CD4-positive, alpha-beta T cell treated with Interleukin-6 for 4 hours (primary cell): Measurements from ENCODE around the gene EVX2.

Experiments
- DNase-seq: peaks from one replicate; pipeline ENCODE4 v3.0.0-alpha.2; 2020; ENCODE audit warnings: mixed read lengths

Gene EVX2

DNA sequence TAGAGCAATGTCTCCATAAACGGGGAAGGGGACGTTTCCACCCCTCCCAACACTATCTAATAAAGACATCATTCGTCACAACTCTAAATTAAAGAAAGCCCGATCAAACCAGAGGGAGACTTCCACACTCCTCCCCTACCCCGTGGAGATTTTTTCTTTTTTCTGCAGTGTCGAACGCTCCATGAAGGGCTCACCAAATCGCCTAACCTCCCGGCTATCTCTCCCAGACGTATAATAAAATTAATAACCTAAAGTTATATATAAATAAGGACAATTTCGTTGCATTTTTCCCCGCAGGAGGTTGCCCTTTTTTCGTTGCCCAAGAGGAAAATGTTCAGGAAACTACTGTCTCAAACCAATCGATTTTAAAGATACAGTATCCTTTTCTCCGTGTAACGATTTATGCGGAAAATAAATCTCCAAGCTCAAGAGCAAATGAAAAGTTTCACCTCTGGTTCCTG, 2.4 kb downstream of the EVX2 start:
- no peak for DNase-seq

DNA sequence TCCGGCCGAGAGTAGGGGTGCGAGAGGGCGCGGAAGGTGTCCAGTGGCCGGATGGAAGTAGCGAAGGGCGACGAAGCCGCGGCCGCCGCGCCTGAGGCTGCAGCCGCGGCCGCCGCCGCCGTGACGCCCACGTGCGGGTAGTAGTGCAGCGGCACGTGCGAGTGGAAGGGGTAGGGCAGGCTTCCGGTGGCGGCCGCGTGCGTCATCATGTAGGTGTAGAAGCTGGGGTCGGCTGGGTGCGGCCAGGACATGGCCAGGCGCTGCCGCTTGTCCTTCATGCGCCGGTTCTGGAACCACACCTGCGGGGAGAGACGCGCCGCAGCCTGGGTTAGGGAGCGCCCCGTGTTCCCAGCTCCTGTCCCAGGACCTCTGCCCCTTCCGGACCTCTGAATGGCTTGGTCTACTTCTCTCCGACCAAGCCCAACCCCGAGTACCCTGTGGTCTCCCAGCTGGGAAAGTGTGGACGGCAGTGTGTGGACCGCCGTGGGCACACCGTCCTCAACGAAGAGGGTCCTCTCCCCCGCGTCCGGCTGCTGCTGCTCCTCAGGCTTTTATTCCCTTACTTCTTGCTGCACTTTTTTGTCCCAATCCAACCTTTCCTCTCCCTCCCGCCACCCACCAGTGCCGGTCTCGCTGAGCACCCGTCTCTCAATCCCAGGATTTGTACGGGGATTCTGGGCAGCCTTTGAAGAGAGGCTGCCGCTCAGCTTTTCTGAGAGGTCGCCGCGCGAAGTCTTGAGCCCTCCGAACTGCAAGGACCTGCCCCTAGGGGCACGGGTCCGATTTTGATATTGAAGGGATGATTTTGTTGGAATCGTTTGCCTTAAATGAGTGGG, 3.0 kb downstream of the EVX2 start:
- no peak for DNase-seq

DNA sequence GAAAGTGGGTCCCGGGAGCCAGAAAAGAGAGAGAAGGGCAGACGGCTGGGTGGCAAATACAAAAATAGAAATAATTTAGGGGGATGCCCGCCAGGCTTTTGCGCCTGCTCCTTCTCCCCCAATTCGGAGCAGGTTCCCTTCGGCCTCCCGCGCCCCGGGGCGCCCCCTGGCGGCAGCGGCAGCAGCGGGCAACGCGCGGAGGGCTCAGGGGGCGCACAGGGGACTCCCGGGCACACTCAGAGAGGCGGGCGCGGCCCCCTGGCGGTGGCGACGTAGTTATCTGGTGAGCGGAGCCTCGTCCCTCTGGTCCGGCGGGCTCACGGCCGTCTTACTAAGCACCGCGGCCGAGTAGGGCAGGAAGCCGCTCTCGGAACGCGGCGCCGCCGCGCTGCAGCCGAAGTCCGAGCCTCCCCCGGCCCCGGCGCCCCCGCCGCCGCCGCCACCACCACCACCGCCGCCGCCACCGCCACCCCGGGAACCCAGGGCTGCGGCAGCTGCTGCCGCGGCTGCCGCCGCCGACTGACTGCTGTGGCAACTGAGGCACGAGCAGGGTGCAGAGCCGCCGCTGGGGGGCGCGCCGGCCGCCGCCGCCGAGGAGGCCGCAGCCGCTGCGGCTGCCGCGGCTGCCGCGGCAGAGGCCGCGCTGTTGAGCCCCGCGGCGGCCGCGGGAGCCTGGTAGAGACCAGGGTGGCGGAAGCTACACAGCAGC, 3.8 kb downstream of the EVX2 start:
- DNase-seq: no peak

DNA sequence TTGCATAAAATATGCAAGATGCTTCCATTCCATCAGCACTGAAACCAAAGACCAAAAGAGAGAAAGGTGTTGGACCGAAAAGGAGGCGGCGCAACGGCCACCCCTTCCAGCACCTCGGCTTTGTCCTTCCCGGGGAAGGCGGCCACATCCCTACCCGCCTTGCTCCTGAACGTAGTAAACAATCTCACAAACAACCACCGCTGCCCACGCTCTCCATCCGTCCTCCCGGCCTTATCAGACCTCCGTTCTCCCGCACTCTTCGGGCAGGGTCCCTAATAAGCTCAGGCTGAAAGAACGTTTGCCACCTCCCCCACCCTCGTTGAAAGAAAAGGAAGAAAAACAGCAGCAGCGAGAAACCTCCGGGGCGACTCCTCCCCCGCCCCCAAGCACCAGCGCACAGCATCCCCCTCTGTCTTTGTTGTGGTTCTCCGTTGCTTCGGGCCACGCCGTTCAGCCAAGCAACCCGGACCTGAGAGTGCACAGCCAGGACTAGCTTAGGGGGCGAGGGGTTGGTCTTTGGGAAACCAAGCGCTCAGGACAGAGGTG, 4.4 kb downstream of the EVX2 start:
- no peak for DNase-seq

DNA sequence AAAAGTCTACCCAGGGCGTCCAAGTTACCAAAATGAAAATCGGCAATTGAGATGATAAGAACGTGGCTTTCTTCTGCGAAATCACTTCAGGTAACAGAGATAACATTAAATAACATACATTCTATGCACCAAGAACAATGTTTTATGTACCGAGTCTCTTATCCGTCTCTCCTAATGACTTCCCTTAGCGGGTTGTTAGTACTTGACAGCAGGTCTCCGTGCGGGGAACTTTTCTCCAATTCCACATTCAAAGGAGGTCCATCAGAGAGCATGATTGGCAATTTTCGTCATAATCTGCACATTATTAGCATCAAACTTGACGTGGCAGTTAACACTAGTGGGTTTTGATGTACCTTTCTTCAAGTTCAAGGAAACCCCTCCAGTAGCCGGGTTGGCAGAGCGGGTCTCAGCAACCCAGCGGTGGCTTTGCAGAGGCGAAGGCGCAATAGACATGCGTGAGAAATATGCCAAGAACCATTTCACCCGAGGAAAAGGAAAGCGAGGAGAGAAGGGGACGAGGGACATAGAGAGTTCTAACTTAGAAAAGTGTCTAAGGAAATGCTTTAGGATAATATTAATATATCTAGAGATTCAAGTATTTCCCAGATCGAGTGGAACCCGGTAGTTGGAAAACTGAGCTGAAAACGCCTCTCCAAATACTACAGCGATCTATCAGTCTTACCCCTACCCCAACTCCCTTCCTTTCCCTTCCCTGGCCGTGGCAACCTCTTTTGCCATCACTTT, 5.0 kb downstream of the EVX2 start:
- no peak for DNase-seq

DNA sequence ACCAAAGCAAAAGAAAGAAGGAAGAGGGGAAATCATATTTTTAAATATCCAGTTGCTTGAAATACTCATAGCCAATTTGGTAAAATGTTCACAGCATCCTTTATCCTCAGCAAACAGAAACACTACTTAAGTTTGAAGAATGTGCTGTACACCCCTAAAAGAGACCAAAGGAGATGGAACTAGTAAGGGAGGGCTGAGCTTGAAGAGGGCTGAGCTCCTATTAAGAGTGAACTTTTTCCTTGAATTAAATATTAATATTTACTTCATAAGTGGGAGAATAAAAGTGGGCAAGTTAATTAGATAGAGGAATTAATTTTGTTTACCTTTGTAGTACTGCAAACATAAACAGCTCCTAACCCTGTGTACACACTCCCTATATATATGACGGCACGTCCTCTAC, 7.0 kb downstream of the EVX2 start:
- no peak for DNase-seq

DNA sequence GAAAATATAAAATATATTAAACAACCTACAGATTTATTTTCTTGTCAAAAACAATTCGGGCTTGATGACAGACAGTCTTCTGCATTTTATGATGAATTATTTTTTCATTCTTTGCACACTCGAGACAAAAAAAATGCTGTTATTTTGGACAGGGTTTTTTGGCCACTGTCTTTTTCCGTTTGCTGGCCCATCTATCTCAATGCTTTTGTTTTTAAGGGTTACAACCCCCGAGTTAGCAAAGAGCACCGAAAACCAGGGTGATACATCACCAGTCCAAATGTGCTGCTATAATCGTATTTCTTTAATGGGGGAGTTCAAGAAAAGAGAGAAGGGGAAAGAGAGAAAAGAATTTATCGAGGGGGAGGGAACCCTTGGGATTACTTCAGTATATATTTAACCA, 7.7 kb downstream of the EVX2 start:
- no peak for DNase-seq

DNA sequence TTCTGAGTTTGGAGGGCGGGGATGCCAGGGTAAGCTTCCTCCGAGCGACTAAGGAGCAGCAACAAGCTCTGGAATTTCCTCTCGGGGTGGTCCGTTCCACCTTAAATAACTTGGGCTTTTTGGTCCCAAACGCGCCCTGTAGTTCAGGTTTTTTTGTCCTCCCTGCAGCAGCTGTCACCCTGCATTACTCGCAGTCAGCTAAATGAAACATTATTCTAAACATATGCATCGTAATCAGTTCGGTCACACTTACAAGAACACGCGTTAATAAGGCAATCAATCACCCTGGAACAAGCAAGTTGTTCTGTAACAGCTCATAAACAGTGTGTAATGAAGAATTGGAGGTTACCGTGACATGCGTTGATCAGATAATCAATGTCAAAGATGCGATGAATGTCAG, 8.3 kb downstream of the EVX2 start:
- no peak for DNase-seq

DNA sequence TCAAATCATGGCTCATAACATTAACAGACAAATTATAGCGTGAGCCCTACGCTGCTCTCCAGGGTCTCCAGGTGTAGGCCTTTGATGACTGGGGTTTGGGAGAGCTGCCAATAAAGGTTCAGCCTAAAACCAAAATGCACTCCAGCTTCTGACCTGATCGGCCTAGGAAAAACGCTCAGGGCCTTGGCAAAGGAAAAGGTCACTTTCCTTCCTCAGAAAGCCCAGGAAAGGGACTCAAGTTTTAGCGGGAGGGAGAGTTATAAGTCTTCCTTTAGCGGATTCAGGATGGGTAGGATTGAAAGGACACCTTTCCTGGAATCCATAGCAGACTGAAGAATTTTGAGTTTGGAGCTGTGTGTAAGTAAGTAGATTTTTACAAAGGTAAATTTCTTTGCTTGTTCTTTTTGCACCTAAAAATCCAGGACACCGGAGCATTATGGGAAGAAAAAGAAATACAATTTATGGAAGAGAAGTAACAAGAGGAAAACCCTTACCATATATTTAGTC, 8.8 kb downstream of the EVX2 start:
- DNase-seq: no peak

DNA sequence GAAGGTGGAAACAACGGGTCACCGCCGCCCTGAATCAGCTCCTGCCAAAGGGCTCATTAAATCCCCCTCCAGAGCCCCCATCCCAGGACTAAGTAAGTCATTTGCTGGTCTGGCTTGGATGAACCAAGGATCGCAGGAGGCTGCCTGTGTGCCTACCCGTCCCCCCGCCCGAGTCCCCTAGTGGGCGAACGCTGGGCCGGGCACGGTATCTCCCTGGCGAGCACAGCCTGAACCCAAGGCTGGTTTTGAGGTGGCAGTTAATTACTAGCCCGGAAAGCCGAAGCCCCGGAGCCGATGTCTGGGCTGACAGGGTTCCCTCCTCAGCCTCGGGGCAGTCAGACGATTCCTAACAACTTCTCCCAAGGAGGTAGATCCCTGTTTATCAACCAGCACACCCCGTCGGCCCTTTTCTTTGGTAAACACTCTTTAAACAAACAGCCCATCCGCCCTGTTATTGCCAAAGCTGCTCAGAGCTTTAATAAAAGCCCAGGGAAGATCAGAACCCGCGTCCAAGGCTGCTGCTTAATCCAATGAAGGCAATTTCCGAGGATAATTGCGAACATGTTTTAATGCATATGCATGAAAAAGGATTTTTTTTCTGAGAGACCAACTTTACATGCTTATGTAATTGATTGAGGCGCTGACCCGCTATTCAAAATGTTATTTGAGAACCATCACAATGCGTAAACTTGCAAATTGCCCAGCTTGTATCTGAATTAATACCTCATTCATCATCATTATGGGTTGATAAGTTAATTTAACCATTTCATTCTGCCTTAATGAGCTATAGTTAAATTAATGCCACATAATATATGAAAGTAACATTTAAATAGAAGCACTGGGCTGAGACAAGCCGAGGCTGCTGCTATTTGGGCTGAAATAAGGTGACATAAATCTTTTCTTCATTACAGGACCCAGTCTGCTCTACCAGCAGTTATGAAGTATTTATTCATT, 10.5 kb downstream of the EVX2 start:
- no peak for DNase-seq

DNA sequence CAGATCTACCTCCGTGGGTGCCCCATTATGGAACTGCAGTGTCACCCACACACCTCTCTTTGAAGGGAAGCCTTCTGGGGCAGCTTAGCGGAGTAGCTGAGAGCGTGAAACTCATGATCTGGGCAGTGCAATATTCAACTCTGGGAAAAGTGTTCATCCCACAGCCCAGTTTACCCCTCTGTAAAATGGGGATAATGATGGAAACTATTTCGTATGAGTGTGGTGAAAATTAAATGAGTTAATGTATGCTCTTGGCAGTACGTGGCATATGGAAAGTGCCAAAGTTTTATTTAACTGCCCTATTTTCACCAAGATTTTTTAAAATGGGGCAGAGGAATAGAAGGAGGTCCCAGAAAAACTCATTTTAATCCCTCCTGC, 11.5 kb downstream of the EVX2 start:
- DNase-seq: no peak

DNA sequence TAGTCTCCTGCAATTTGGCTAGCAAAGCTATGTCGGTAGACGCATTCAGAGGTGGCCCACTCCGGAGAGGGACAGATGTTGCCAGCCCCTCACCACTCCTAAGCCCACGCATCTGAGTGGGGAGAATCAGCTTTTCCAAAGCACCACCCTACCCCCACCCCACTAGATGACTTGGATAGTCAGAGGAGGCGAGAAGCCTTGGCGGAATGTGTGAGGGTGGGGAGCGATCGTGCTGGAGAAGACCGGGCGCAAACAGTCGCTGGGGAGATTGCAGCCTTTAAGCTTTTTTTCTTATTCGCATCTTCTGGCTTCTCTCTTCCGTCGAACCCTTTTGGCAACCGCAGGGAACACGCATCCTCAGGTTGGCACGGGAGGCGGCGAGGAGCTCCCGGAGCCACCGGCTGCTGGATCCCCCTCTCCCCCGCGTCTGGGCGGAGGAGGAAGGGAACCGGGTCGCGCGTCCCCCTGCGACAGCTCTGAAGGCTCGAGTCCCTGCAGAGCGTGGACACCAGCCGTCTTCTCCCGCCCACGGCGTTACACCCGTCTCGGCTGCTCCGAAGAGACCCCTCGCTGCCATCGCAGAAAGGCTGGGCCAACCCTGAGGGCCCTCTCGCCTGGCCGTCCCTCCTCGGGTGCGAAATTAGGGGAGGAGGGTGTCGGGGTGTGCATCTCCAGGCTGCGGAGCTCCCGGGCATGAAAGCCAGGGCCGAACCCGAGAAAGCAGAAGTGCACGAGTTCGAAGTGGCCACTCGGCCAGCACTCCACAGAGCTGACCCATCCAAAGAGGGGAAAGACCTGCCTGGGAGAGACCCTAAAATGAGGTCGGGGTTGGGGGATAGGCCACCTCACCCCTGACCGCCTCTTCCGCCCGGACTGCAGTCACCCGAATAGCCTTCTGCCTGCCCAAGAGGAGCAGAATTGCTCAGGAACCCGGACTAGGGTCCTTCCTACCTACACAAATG, 12.2 kb downstream of the EVX2 start:
- DNase-seq: no peak

DNA sequence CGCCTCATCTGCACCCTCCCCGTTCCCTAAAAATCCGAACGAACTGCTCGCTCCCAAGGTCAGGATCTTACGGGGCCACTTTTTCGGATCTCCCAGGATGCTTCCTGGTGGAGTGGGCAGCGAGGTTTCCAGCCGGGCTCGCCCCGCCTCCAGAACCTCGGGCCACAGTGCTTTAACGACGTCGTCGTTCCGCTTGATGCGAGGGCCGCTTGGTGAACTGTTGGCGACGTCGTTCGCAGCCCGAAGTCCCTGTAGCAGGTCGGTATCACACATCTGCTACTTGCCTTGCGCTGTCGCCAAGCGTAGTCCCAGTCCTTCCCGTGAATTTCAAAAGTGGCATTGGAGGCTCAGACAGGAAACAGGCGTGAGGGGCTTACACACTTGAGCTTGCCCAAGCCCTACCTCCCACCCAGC, 15.3 kb downstream of the EVX2 start:
- no peak for DNase-seq

DNA sequence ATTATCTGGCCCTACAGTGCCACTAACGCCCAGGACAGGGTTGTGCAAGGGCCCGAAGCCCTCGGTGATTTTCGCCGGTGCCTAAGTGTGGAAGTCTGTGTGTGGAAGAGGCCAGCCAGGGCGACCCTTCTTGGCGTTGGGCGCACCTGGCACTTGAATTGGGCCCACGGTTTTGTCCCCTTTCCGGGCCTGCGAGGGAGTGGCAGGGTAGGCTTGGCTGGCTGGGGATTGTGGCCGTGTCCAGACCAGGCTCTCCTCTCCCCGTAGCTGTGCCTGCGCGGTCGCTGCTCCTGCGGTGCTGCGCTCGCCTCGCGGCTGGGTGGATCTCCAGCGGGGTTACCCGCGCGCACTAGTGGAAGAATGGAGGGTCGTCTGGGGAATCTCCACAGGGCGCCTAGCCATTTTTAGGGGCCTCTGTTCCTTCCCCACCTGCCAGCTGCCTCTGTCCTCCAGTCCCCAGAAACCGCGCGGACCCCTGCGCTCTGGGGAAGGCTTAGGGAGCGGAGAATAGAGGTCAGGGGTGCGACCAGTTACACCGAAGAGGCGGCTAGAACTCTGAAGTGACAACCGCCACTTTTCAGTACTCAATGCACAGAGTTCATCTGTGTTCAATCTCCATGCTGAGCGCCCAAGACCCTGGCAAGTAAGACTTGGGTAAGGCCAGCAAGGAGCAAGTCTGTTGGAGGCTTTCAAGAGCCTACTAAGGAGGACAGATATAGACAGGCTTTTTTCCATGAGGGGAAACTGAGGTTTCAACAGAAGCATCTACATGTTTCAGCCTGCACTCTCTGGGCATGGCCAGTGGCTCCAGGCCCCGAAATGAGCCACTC, 16.0 kb downstream of the EVX2 start:
- no peak for DNase-seq

DNA sequence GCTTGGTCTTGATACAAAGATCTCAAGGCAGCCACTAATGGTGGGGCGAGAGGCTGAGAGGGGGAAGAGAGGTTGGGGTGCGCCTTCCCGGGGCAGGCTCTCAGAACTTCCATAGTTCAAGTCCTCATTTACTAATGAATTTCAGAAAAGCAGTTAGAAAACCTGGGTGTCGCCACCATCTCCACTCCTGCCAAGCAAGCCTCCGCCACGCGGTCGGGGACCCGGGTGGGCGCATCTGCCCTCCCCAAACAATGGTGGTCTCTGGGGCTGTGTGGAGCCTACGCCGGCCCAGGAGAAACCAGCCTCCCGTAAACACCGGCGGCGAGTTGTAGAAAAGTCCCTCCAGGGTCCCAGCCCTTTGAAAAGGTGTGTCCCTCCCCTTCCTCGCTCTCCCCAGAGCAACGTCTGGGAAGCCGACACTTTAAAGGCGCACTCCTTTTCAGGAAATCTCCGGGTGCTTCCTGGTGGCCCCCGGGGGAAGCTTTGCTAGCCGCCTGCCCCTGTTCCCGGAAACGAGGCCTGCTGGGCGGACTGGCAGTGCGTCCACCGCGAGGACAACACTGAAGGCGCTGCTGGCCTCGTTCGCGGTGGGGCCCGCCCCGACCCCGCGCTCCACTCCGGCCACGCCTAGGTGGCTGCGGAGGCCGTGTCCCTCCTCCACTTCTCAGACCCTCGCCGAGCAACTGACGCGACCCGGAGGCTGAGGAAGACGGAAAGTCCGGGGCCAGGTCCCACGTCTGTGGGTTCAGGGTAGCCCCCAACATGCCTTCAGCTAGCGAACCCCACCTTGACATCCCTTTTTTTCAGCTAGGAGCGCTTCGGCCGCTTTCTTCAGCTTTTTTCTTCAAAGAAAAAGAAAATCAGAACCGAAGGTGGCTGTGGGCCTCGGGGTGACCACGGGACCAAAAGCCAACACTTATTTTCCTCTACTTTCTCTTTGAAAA, 16.8 kb downstream of the EVX2 start:
- no peak for DNase-seq

DNA sequence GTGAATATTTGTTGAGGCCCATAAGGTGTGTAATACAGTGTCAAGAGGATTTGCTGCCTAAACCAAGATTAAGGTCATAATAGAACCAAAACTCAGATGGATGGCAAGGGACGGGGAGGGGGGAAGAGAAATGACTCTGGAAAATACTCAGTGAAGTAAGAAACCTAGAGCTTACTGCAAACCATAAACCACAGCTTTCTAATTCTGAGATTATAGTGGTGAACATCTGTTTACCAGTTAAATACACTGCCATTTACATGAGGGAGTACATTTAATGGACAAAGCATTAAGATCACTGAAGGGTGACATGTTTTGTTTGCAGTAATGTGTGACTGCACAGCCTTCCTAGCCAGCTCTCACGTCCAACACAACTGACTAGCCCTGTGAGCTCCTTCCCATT, 19.8 kb downstream of the EVX2 start:
- DNase-seq: no peak

DNA sequence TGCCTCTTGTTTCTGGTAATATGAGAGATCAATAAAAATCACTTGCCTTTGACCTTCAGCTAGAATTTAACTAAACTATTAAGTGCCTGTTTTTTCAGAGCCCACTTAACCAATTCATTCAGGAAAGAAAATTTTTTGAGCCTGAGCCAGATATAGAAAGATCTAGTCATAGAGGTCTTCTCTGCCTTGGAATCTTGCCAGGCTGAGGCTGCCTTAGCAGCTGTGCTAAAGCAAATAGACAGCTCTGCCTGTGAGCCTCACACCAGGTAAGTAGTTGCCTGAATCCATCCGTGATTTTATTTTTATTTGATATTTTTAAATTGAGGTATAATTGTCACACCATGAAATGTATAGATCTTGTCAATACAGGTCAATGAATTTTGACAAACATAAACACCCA, 27.4 kb downstream of the EVX2 start:
- no peak for DNase-seq

DNA sequence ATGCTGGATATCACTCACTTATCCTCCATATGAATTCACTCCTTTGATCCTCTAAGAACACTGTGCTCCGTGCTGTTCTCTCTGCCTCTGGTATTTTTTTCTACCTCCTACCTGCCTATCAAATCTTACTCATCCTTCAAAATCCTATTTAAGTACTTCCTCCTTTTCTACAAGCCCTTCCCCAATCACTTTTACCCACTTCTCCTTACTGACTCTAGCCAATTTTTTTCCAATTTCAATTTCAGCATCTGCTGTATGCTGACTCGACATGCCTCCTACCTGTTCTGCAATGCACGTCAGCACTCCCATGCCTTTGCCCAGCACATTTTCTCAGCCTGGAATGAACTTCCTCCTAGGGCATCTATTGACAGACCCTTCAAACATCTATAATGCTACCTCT, 44.4 kb downstream of the EVX2 start:
- no peak for DNase-seq

DNA sequence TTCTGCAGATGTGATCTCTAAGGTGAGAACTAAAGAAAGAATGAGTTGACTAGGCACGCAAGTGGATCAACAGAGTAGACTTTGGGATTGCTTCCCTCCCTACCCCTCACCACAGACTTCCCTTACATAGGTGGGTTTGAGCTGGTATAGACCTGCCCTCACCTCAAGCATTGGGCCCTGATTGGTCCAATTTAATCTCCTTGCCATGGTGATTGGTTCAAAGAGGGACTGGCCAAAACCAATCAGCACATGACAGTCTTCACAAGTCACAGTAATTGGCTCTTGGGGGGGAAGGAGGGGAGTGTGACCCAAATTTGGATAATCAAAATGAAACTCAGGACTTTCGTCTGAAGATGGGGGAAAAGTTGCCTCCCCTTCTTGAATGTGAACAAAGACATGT, 45.1 kb downstream of the EVX2 start:
- DNase-seq: no peak
